Loucy (cell line): ENCODE measurements around the gene NAA38.
"Not testable (repeated sequence)": the region's sequence is repeated elsewhere in the genome, so short reads cannot be mapped to it uniquely, and the experiment has no call there.

Source experiments
- H2AFZ ChIP-seq: fragments of 200-600 bp; sonication (generic); 2 replicates; pipeline ENCODE4 v1.6.0; 2016; ENCODE audit warnings: antibody characterized with exemption, mild to moderate bottlenecking, low read length, moderate library complexity
- H3F3A ChIP-seq: fragments of 200-600 bp; 2 replicates; pipeline ENCODE4 v1.6.0; 2016; ENCODE audit warnings: antibody characterized with exemption, low read depth, mild to moderate bottlenecking
- H3K27me3 ChIP-seq: fragments of 200-600 bp; sonication (generic); 2 replicates; pipeline ENCODE4 v1.6.1; 2014; ENCODE audit warnings: low read length, mild to moderate bottlenecking; ENCODE audit not compliant: insufficient read depth, poor library complexity, severe bottlenecking
- H3K36me3 ChIP-seq: fragments of 200-600 bp; sonication (generic); 2 replicates; pipeline ENCODE4 v1.6.1; 2016; ENCODE audit warnings: low read length; ENCODE audit not compliant: insufficient read depth
- H3K4me1 ChIP-seq: fragments of 200-600 bp; sonication (generic); 2 replicates; pipeline ENCODE4 v1.5.1; 2014; ENCODE audit warnings: low read length, mild to moderate bottlenecking; ENCODE audit not compliant: insufficient read depth, poor library complexity, severe bottlenecking
- H3K4me2 ChIP-seq: fragments of 200-600 bp; sonication (generic); 2 replicates; pipeline ENCODE4 v1.6.0; 2014; ENCODE audit warnings: antibody characterized with exemption, low read length, low read depth, mild to moderate bottlenecking; ENCODE audit not compliant: poor library complexity, severe bottlenecking
- H3K4me3 ChIP-seq: fragments of 200-600 bp; sonication (generic); 2 replicates; pipeline ENCODE4 v1.5.1; 2014; ENCODE audit warnings: low read length, mild to moderate bottlenecking, mixed read lengths; ENCODE audit not compliant: poor library complexity, severe bottlenecking
- H3K79me2 ChIP-seq: fragments of 200-600 bp; sonication (generic); 2 replicates; pipeline ENCODE4 v1.6.1; 2014; ENCODE audit warnings: low read length; ENCODE audit not compliant: insufficient read depth
- H3K9ac ChIP-seq: fragments of 200-600 bp; sonication (generic); 2 replicates; pipeline ENCODE4 v1.6.0; 2014; ENCODE audit warnings: mild to moderate bottlenecking, low read depth, low read length, moderate library complexity; ENCODE audit not compliant: poor library complexity, severe bottlenecking
- H3K9me2 ChIP-seq: fragments of 200-600 bp; sonication (generic); replicated peaks from 2 replicates; pipeline ENCODE4 v1.6.1; 2016; ENCODE audit warnings: low read depth, low read length, mixed read lengths
- H3K9me3 ChIP-seq: fragments of 200-600 bp; sonication (generic); 2 replicates; pipeline ENCODE4 v1.6.1; 2014; ENCODE audit warnings: mild to moderate bottlenecking, antibody characterized with exemption, low read length, low read depth; ENCODE audit not compliant: insufficient read depth
- H4K20me1 ChIP-seq: fragments of 200-600 bp; sonication (generic); 2 replicates; pipeline ENCODE4 v1.6.0; 2014; ENCODE audit warnings: antibody characterized with exemption, low read length, mild to moderate bottlenecking; ENCODE audit not compliant: insufficient read depth, poor library complexity, severe bottlenecking
- CTCF ChIP-seq: fragments of 200-600 bp; sonication (generic); conservative IDR thresholded peaks from 2 replicates; pipeline ENCODE4 v1.5.1; 2014; ENCODE audit warnings: mild to moderate bottlenecking, antibody characterized with exemption, low read length
- EZH2phosphoT487 ChIP-seq: fragments of 200-600 bp; IDR thresholded peaks from 2 replicates; pipeline ENCODE4 v1.6.1; 2018; ENCODE audit warnings: antibody characterized with exemption, mild to moderate bottlenecking, moderate library complexity, borderline replicate concordance

The NAA38 gene

DNA sequence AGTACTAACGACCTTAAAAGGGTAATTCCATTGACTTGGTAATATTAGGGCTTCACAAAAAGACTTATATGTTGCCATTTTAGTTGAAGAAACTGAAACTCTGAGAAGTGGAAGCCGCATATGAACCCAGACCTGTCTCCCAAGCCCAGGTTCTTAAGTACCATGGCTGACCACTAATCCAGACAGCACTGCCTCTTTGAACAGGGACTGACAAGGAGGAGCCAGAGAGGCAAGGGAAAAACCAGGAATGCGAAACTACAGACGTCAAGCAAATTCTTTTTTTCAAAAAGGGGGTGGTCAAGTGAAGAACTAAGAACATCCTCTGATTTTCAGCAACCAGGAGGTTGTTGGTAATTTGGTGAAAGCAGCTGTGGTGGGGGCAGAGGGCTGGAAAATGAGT lies 15.7 kb upstream of the NAA38 start:
- peaks cover 23% of the 10 kb centered on the region; the same call in 1 of the 2 replicates for H3K79me2 ChIP-seq
- peaks cover 3% of the 10 kb centered on the region; the same call in 1 of the 2 replicates for H3K36me3 ChIP-seq
- no peaks in the 10 kb centered on the region for H3F3A ChIP-seq
- no peak overlapping the region for H2AFZ ChIP-seq
- no peak overlapping the region for H3K4me3 ChIP-seq
- H3K4me1 ChIP-seq, result peaks cover 42% of the 10 kb centered on the region
- H3K9me2 ChIP-seq, result no peaks in the 10 kb centered on the region
- no peaks in the 10 kb centered on the region for H3K27me3 ChIP-seq
- H3K9me3 ChIP-seq, result no peaks in the 10 kb centered on the region
- H3K4me2 ChIP-seq, result no peak overlapping the region
- no peak overlapping the region for H3K9ac ChIP-seq
- H4K20me1 ChIP-seq, result no peaks in the 10 kb centered on the region
- TF ChIP-seq CTCF (no peak), EZH2phosphoT487 (no peak)

DNA sequence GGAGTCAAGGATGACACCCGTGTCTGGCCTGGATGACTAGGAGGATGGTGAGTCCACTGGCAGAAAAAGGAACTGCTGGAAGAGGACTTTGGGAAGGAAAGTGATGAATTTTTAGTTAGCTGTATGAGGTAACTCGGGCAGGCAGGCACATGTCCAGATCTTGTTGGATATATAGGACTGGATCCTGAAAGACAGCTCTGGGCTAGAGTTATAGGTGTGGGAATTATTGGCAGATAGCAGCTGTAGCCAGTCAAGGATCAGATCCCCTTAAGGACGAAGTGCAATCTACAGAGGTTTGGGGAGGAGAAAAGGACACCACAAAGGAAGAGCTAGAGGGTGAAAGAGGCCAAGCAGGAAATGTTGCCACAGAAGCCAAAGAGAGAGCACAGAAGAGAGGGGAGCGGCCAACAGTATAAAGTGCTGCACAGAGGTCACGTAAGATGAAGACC lies 10.5 kb upstream of the NAA38 start:
- H3K9me3 ChIP-seq, result no peaks in the 10 kb centered on the region
- H3K4me2 ChIP-seq, result peak overlapping the region; percentile 65
- no peaks in the 10 kb centered on the region for H3K9me2 ChIP-seq
- H2AFZ ChIP-seq, result no peak overlapping the region
- 0 out of 2 replicates have a peak, but pooled peaks cover 2% of the 10 kb centered on the region for H3K36me3 ChIP-seq
- H3K27me3 ChIP-seq, result no peaks in the 10 kb centered on the region
- peak overlapping the region; percentile 65 for H3K4me3 ChIP-seq
- no peaks in the 10 kb centered on the region for H3F3A ChIP-seq
- TF ChIP-seq CTCF, result no peak
- TF ChIP-seq EZH2phosphoT487, result no peak
- H3K79me2 ChIP-seq, result peaks cover 28% of the 10 kb centered on the region; the same call in 1 of the 2 replicates
- no peaks in the 10 kb centered on the region for H4K20me1 ChIP-seq
- H3K4me1 ChIP-seq, result peaks cover 32% of the 10 kb centered on the region
- H3K9ac ChIP-seq, result peak overlapping the region; percentile 72

- Histone ChIP-seq H3K4me1 (peaks cover 25% of the 10 kb centered on the region), H3K9me3 (no peaks in the 10 kb centered on the region), H3K9me2 (no peaks in the 10 kb centered on the region), H3K36me3 (peaks cover 2% of the 10 kb centered on the region; the same call in 1 of the 2 replicates), H3K9ac (no peak overlapping the region), H4K20me1 (no peaks in the 10 kb centered on the region), H3K79me2 (peaks cover 28% of the 10 kb centered on the region; the same call in 1 of the 2 replicates), H2AFZ (no peak overlapping the region), H3K27me3 (no peaks in the 10 kb centered on the region), H3K4me3 (no peak overlapping the region), H3K4me2 (no peak overlapping the region), H3F3A (no peaks in the 10 kb centered on the region)
- TF ChIP-seq CTCF (no peak), EZH2phosphoT487 (no peak)
These were observed 7.8 kb upstream of the NAA38 start for GRCh38 chr17:7864995-7865650.

DNA sequence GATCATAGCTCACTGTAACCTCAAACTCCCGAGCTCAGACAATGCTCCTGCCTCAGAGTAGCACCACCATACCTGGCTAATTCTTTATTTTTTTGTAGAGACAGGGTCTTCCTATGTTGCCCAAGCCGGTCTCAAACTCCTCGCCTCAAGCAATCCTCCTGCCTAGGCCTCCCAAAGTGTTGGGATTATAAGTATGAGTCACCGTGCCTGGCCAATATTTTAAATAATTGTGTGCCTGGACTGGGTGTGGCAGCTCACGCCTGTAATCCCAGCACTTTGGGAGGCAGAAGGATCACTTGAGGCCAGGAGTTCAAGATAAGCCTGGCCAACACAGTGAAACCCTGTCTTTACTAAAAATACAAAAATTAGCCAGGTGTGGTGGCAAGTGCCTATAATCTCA lies 7.0 kb upstream of the NAA38 start:
- H3K9me3 ChIP-seq, H3K4me2 ChIP-seq, H3K9me2 ChIP-seq, H2AFZ ChIP-seq, H3K9ac ChIP-seq, H3F3A ChIP-seq, H3K4me3 ChIP-seq, H3K36me3 ChIP-seq, H4K20me1 ChIP-seq, H3K27me3 ChIP-seq: not testable (repeated sequence)
- Histone ChIP-seq H3K79me2 (peaks cover 33% of the 10 kb centered on the region; the same call in 1 of the 2 replicates), H3K4me1 (peaks cover 19% of the 10 kb centered on the region)
